Neuronal stem cell (in vitro differentiated cells): Measurements from ENCODE around the gene ZNF324. TPM values are rescaled to one million over a fixed set of nuclear protein-coding genes. Genes with fewer than 3 reads are reported as not detected.
A peak's percentile ranks its signal among the peaks of the same experiment; 100 is the strongest.

Source experiments
- DNase-seq: peaks from one replicate; pipeline ENCODE4 v3.0.0-alpha.2; 2013; ENCODE audit warnings: low spot score
- H2AFZ ChIP-seq: one replicate; pipeline ENCODE4 v1.6.1; 2013; ENCODE audit warnings: mild to moderate bottlenecking, low read length, inconsistent platforms
- H2AK5ac ChIP-seq: 2 replicates; pipeline ENCODE4 v1.6.1; 2013; ENCODE audit warnings: low read depth, mild to moderate bottlenecking, inconsistent platforms, low read length, moderate library complexity, mixed read lengths
- H2BK120ac ChIP-seq: 2 replicates; pipeline ENCODE4 v1.6.1; 2013; ENCODE audit warnings: low read depth, mild to moderate bottlenecking, inconsistent platforms, low read length, moderate library complexity, mixed read lengths
- H2BK12ac ChIP-seq: one replicate; pipeline ENCODE4 v1.6.1; 2013; ENCODE audit warnings: low read length, inconsistent platforms
- H2BK15ac ChIP-seq: 2 replicates; pipeline ENCODE4 v1.6.1; 2013; ENCODE audit warnings: mild to moderate bottlenecking, low read length, inconsistent platforms, mixed read lengths
- H2BK5ac ChIP-seq: one replicate; pipeline ENCODE4 v1.6.1; 2013; ENCODE audit warnings: inconsistent platforms, mild to moderate bottlenecking, low read length, moderate library complexity
- H3K14ac ChIP-seq: one replicate; pipeline ENCODE4 v1.6.1; 2013; ENCODE audit warnings: low read length, inconsistent platforms
- H3K18ac ChIP-seq: 2 replicates; pipeline ENCODE4 v1.6.1; 2013; ENCODE audit warnings: low read length, inconsistent platforms
- H3K23ac ChIP-seq: 2 replicates; pipeline ENCODE4 v1.6.1; 2013; ENCODE audit warnings: low read depth, mild to moderate bottlenecking, mixed read lengths, low read length, inconsistent platforms; ENCODE audit not compliant: poor library complexity
- H3K27ac ChIP-seq: replicated peaks from 3 replicates; pipeline ENCODE4 v1.5.1; 2013; ENCODE audit warnings: low read length, inconsistent platforms
- H3K27me3 ChIP-seq, 3 experiments: 2 replicates each; pipeline ENCODE4 v1.6.1; 2013; ENCODE audit warnings: low read length in 3 of 3, mild to moderate bottlenecking in 2 of 3, inconsistent platforms in 1 of 3, low read depth in 1 of 3, mixed read lengths in 1 of 3, moderate library complexity in 1 of 3; ENCODE audit not compliant: control insufficient read depth in 3 of 3, insufficient read depth in 3 of 3
- H3K36me3 ChIP-seq, 2 donors: replicated peaks in 1 of 2; 2 replicates each; pipeline ENCODE4 v1.6.1; 2013; ENCODE audit warnings: low read length in 2 of 2; ENCODE audit not compliant: control insufficient read depth in 2 of 2, insufficient read depth in 2 of 2
- H3K4ac ChIP-seq: 2 replicates; pipeline ENCODE4 v1.6.1; 2013; ENCODE audit warnings: inconsistent platforms, mild to moderate bottlenecking, low read length, moderate library complexity
- H3K4me1 ChIP-seq, 2 donors: 1 replicate in 1 of 2; 2 replicates in 1 of 2; pipeline ENCODE4 v1.6.1; 2013; ENCODE audit warnings: low read length in 2 of 2, low read depth in 1 of 2; ENCODE audit not compliant: control insufficient read depth in 2 of 2, insufficient read depth in 1 of 2
- H3K4me2 ChIP-seq: one replicate; pipeline ENCODE4 v1.6.1; 2013; ENCODE audit warnings: mild to moderate bottlenecking, low read length, inconsistent platforms; ENCODE audit not compliant: insufficient read depth, poor library complexity, severe bottlenecking
- H3K4me3 ChIP-seq, 2 donors: 2 replicates each; pipeline ENCODE4 v1.5.1; 2013; ENCODE audit warnings: low read length in 2 of 2, mild to moderate bottlenecking in 2 of 2, inconsistent platforms in 1 of 2, moderate library complexity in 1 of 2
- H3K79me1 ChIP-seq: one replicate; pipeline ENCODE4 v1.6.1; 2013; ENCODE audit warnings: low read depth, mild to moderate bottlenecking, inconsistent platforms, low read length, moderate library complexity
- H3K9ac ChIP-seq: one replicate; pipeline ENCODE4 v1.6.1; 2013; ENCODE audit warnings: mild to moderate bottlenecking, low read depth, low read length, inconsistent platforms; ENCODE audit not compliant: poor library complexity
- H3K9me3 ChIP-seq, 2 donors: replicated peaks in 1 of 2; 2 replicates each; pipeline versions ENCODE3 to v1.6.1; 2013; ENCODE audit warnings: low read length in 2 of 2, mild to moderate bottlenecking in 2 of 2, inconsistent platforms in 1 of 2, low read depth in 1 of 2, mixed read lengths in 1 of 2, moderate library complexity in 1 of 2; ENCODE audit not compliant: control insufficient read depth in 2 of 2, insufficient read depth in 1 of 2
- H4K8ac ChIP-seq: one replicate; pipeline ENCODE4 v1.6.1; 2013; ENCODE audit warnings: low read depth, mild to moderate bottlenecking, inconsistent platforms, low read length, moderate library complexity
- H4K91ac ChIP-seq: one replicate; pipeline ENCODE4 v1.6.1; 2013; ENCODE audit warnings: low read length, low read depth, mild to moderate bottlenecking, inconsistent platforms; ENCODE audit not compliant: poor library complexity
- WGBS, 2 donors: extraction: QIAGEN DNeasy Blood & Tissue Kit; methylation state at CpG; one replicate each; pipeline ENCODE4 v1.1.7; 2013; ENCODE audit warnings: missing lambda C conversion rate in 2 of 2, mixed read lengths in 1 of 2; ENCODE audit not compliant: insufficient read length in 2 of 2, insufficient replicate concordance in 1 of 2; ENCODE audit errors: extremely low coverage in 2 of 2; 5-methylcytosine and 5-hydroxymethylcytosine counted together
- small RNA-seq: library from polyadenylated mRNA; stranded (forward); fragments of <200 nt; extraction: miRNeasy Mini kit (QIAGEN cat#:217004); gene quantifications from one replicate; pipeline ENCODE3, GENCODE V24; 2013; ENCODE audit not compliant: insufficient read depth

Gene ZNF324

GRCh38 chr19:58520257-58520599 lies 53.3 kb downstream of the ZNF324 start:
- no peak overlapping the region for H2BK15ac ChIP-seq
- no peak overlapping the region for H3K14ac ChIP-seq
- peaks cover 19 to 23% of the 10 kb centered on the region in 2 donors for H3K36me3 ChIP-seq
- no peak overlapping the region for H2BK12ac ChIP-seq
- peaks cover 14% of the 10 kb centered on the region for H3K79me1 ChIP-seq
- peak overlapping the region; percentile 99 for H3K9ac ChIP-seq
- no CpG with 5 or more reads among the region's 7 CpGs for WGBS, 2 donors
- peak overlapping the region; percentile 32 for H2AK5ac ChIP-seq
- DNase-seq: no peak
- H3K18ac ChIP-seq: peak overlapping the region; percentile 99
- no peaks in the 10 kb centered on the region for H3K9me3 ChIP-seq
- peaks cover 9 to 11% of the 10 kb centered on the region in 2 donors for H3K4me1 ChIP-seq
- peak overlapping the region; percentile 90 for H2AFZ ChIP-seq
- no peak overlapping the region for H3K4ac ChIP-seq
- no peak overlapping the region for H4K8ac ChIP-seq
- peak overlapping the region; percentile 44 for H2BK120ac ChIP-seq
- H3K27ac ChIP-seq: peak overlapping the region; percentile 94
- peak overlapping the region; percentile 53 to 89 for H3K4me3 ChIP-seq
- H3K4me2 ChIP-seq: peak overlapping the region; percentile 85
- peak overlapping the region; percentile 98 for H3K23ac ChIP-seq
- H4K91ac ChIP-seq: no peak overlapping the region
- H3K27me3 ChIP-seq: peaks cover 0 to 4% (median 0%) of the 10 kb centered on the region in 3 experiments
- H2BK5ac ChIP-seq: peak overlapping the region; percentile 93

- no peak overlapping the region for H3K4me3 ChIP-seq
- H4K91ac ChIP-seq: no peak overlapping the region
- DNase-seq: no peak
- peaks cover 8 to 11% of the 10 kb centered on the region in 2 donors for H3K36me3 ChIP-seq
- H2BK120ac ChIP-seq: no peak overlapping the region
- H3K4me2 ChIP-seq: no peak overlapping the region
- no peak overlapping the region for H3K4ac ChIP-seq
- H3K9me3 ChIP-seq: no peaks in the 10 kb centered on the region
- H3K18ac ChIP-seq: no peak overlapping the region
- no peak overlapping the region for H3K14ac ChIP-seq
- WGBS, 2 donors: no CpG with 5 or more reads among the region's 4 CpGs
- peaks cover 0 to 6% (median 0%) of the 10 kb centered on the region in 3 experiments for H3K27me3 ChIP-seq
- H4K8ac ChIP-seq: no peak overlapping the region
- H3K27ac ChIP-seq: no peak overlapping the region
- H3K79me1 ChIP-seq: peaks cover 12% of the 10 kb centered on the region
- no peak overlapping the region for H2BK15ac ChIP-seq
- H3K9ac ChIP-seq: no peak overlapping the region
- H2AFZ ChIP-seq: no peak overlapping the region
- H3K23ac ChIP-seq: no peak overlapping the region
- H2BK12ac ChIP-seq: no peak overlapping the region
- H2BK5ac ChIP-seq: no peak overlapping the region
- no peak overlapping the region for H2AK5ac ChIP-seq
- peaks cover 8 to 9% of the 10 kb centered on the region in 2 donors for H3K4me1 ChIP-seq
Measured at GRCh38 chr19:58521651-58522050, 54.8 kb downstream of the ZNF324 start.

- no peak overlapping the region for H2BK5ac ChIP-seq
- H4K91ac ChIP-seq: no peak overlapping the region
- H3K27me3 ChIP-seq: peaks cover 0 to 6% (median 0%) of the 10 kb centered on the region in 3 experiments
- no peak for DNase-seq
- H3K36me3 ChIP-seq: peaks cover 0 to under 1% of the 10 kb centered on the region in 2 donors
- no peak overlapping the region for H3K27ac ChIP-seq
- H3K4ac ChIP-seq: no peak overlapping the region
- no peak overlapping the region for H4K8ac ChIP-seq
- WGBS, 2 donors: no CpG with 5 or more reads among the region's 3 CpGs
- H3K9ac ChIP-seq: no peak overlapping the region
- no peak overlapping the region for H2BK15ac ChIP-seq
- H3K9me3 ChIP-seq: no peaks in the 10 kb centered on the region
- H3K14ac ChIP-seq: no peak overlapping the region
- H2BK12ac ChIP-seq: no peak overlapping the region
- no peak overlapping the region for H3K18ac ChIP-seq
- no peak overlapping the region for H2AK5ac ChIP-seq
- no peak overlapping the region for H2AFZ ChIP-seq
- H2BK120ac ChIP-seq: no peak overlapping the region
- H3K79me1 ChIP-seq: peaks cover 4% of the 10 kb centered on the region
- peak overlapping the region; percentile 4 for H3K23ac ChIP-seq
- no peak overlapping the region for H3K4me2 ChIP-seq
- H3K4me3 ChIP-seq: no peak overlapping the region
- H3K4me1 ChIP-seq: peaks cover 8 to 9% of the 10 kb centered on the region in 2 donors
Measured at GRCh38 chr19:58522709-58523108, 55.8 kb downstream of the ZNF324 start.

Small RNA genes within 50 kb of the gene (small RNA-seq; reads per million reads assigned to genes)
- not detected for gene RN7SL693P
- not detected for gene RNU6-1337P
